CD4-positive, alpha-beta T cell treated with Interleukin-17A for 1 hour (primary cell): ENCODE data around the gene STAB1.

Source experiments
- DNase-seq: peaks from one replicate; pipeline ENCODE4 v3.0.0-alpha.2; 2020

The STAB1 gene

GRCh38 chr3:52494886-52495495, at the start of gene STAB1:
STAB1 (plus strand) TSS chr3:52495338; CDS start chr3:52495414, 76 bp downstream.
- no peak for DNase-seq

GRCh38 chr3:52446042-52446441, 49.1 kb upstream of the STAB1 start:
- no peak for DNase-seq

- DNase-seq = peak; percentile 82
Measured at GRCh38 chr3:52446631-52447511, 48.3 kb upstream of the STAB1 start.

GRCh38 chr3:52447512-52448355, 47.4 kb upstream of the STAB1 start:
- no peak for DNase-seq

GRCh38 chr3:52450489-52451236, 44.5 kb upstream of the STAB1 start:
- DNase-seq = no peak

GRCh38 chr3:52451237-52452083, 43.7 kb upstream of the STAB1 start:
- no peak for DNase-seq

- no peak for DNase-seq
Measured at GRCh38 chr3:52452126-52452525, 43.0 kb upstream of the STAB1 start.

- DNase-seq = no peak
Measured at GRCh38 chr3:52452570-52453221, 42.4 kb upstream of the STAB1 start.

GRCh38 chr3:52453496-52454249, 41.5 kb upstream of the STAB1 start, which contains the start of gene TNNC1:
TNNC1 (minus strand) TSS chr3:52454041; CDS start chr3:52454015, 26 bp downstream.
- no peak for DNase-seq

GRCh38 chr3:52454250-52454937, 40.7 kb upstream of the STAB1 start:
- peak; percentile 16 for DNase-seq

GRCh38 chr3:52454938-52455282, 40.2 kb upstream of the STAB1 start:
- DNase-seq = no peak

GRCh38 chr3:52455283-52456168, 39.6 kb upstream of the STAB1 start, which contains the start of gene NISCH:
NISCH (plus strand) TSS chr3:52455604; CDS start chr3:52455642, 38 bp downstream.
- peak; percentile 96 for DNase-seq

- DNase-seq = no peak
Measured at GRCh38 chr3:52456169-52456799, 38.9 kb upstream of the STAB1 start.

- DNase-seq = no peak
Measured at GRCh38 chr3:52456800-52457183, 38.3 kb upstream of the STAB1 start.

- no peak for DNase-seq
Measured at GRCh38 chr3:52458031-52458760, 36.9 kb upstream of the STAB1 start.

- DNase-seq = no peak
Measured at GRCh38 chr3:52458770-52459545, 36.2 kb upstream of the STAB1 start.
